Ishikawa (cell line): ENCODE measurements around the gene TCF7.

Source experiments
- CREB1 ChIP-seq: IDR thresholded peaks from 2 replicates; pipeline ENCODE4 v1.6.1; 2012; ENCODE audit warnings: low read depth
- EP300 ChIP-seq: IDR thresholded peaks from 2 replicates; pipeline ENCODE4 v1.6.1; 2012; ENCODE audit warnings: borderline replicate concordance
- MAX ChIP-seq: IDR thresholded peaks from 2 replicates; pipeline ENCODE4 v1.6.1; 2012
- REST ChIP-seq: IDR thresholded peaks from 2 replicates; pipeline ENCODE4 v1.6.1; 2012; ENCODE audit warnings: low read depth, mild to moderate bottlenecking

- TF ChIP-seq EP300 (no peak), REST (no peak), MAX (no peak), CREB1 (no peak)
These were observed 12.9 kb downstream of the TCF7 start for GRCh38 chr5:134127376-134127861.
